HG02610 (cell line): ENCODE measurements around the gene NLRP11.

Source experiments
- ATAC-seq: cut with Tn5 transposase; IDR thresholded peaks from one replicate; pipeline ENCODE4 v1.9.1; 2021; ENCODE audit warnings: mild to moderate bottlenecking, moderate library complexity; ENCODE audit not compliant: unreplicated experiment

Gene NLRP11

DNA sequence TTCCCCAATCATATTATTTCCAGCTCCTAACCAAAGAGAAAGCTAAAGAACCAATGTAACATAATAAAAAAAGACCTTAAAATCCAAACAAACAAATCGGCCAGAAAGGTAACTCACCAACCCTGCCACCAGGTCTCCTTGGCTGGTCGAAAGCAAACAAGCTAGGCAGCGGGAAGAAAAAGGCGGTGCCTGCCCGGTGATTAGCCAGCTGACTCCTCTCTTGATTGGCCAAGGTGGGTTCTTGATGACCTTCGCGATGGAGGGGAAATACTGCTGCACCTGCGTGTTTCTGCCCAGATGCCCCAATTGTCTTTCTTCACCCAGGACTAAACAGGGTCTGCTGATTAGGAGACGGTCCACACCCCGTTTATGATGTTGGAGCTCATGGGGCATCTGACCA, at the start of gene NLRP11:
TSS of gene NLRP11 (minus strand) at position 154 of the 400 bp plus-strand sequence. CDS start 13,825 bp downstream, outside the sequence.
- ATAC-seq, result no peak

- ATAC-seq, result no peak
These were observed 45.4 kb upstream of the NLRP11 start for GRCh38 chr19:55877211-55877610.

DNA sequence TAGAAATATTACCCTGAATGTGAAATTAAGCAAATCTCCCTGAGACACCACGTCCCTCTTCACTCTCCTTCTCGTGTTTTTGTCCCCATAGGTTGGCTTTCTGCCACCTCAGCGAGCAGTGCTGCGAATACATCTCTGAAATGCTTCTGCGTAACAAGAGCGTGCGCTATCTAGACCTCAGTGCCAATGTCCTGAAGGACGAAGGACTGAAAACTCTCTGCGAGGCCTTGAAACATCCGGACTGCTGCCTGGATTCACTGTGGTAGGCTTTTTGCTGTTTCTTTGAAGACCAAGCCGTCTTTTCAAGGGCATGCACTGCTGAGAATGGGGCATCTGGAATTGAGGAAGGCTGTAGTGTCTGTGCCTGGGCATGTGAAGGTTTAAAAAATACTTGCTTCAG, 38.9 kb upstream of the NLRP11 start:
- ATAC-seq, result no peak

GRCh38 chr19:55867101-55867500, 35.3 kb upstream of the NLRP11 start:
- ATAC-seq, result no peak

DNA sequence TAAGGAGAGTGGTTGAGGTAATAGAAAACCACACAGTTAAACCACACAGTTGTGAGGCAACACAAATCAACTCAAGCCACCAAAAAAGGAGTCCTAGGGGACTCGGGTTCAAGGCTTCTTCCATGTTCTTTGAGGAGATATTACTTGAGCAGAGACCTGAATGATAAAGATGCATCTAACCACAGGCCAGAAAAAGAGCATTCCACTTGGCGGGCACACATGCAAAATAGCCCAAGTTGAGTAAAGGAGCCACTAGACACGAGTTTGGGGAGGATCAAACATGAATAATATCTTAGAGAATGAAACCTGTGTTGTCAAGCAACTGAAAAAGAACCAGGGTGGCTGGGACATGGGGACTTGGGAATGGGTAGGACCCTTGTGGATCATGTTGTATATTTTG, 34.7 kb upstream of the NLRP11 start:
- no peak for ATAC-seq

- no peak for ATAC-seq
These were observed 27.2 kb upstream of the NLRP11 start for GRCh38 chr19:55858969-55859368.

DNA sequence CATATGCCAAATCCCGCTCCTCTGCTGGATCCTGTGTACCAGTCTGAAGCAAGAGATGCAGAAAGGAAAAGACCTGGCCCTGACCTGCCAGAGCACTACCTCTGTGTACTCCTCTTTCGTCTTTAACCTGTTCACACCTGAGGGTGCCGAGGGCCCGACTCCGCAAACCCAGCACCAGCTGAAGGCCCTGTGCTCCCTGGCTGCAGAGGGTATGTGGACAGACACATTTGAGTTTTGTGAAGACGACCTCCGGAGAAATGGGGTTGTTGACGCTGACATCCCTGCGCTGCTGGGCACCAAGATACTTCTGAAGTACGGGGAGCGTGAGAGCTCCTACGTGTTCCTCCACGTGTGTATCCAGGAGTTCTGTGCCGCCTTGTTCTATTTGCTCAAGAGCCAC, 26.6 kb upstream of the NLRP11 start:
- ATAC-seq, result no peak

DNA sequence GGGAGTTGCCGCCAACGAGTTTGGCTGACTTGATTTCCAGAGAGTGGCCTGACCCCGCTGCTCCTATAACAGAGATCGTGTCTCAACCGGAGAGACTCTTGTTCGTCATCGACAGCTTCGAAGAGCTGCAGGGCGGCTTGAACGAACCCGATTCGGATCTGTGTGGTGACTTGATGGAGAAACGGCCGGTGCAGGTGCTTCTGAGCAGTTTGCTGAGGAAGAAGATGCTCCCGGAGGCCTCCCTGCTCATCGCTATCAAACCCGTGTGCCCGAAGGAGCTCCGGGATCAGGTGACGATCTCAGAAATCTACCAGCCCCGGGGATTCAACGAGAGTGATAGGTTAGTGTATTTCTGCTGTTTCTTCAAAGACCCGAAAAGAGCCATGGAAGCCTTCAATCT, 26.2 kb upstream of the NLRP11 start:
- ATAC-seq, result no peak

DNA sequence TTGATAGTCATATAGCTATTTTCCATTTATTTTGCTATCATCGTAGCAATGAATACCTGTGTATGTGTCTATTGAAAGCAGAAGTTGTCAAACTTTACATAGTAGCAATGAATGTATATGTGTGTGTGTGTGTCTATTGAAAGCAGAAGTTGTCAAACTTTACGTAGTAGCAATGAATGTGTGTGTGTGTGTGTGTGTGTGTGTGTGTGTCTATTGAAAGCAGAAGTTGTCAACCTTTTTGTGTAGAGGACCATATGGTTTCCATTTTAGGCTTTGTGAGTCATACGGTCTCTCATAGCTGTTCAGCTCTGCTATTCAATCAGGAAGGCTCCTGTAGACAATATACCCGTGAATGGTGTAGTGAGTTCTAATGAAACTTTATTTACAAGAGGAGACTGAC, 25.4 kb upstream of the NLRP11 start:
- no peak for ATAC-seq

- ATAC-seq, result no peak
These were observed 23.4 kb upstream of the NLRP11 start for GRCh38 chr19:55855160-55855559.

DNA sequence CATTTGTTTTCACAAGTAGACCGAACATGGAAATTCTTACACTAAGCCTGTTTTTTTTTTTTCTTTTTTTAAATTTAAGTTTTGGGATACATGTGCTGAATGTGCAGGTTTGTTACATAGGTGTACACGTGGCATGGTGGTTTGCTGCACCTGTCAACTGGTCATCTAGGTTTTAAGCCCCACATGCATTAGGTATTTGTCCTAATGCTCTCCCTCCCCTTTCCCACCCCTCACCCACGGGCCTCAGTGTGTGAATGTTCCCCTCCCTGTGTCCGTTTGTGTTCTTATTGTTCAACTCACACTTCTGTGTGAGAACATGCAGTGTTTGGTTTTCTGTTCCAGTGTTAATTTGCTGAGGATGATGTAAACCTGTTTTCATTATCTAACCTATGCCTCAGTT, 7.1 kb upstream of the NLRP11 start:
- ATAC-seq, result no peak

DNA sequence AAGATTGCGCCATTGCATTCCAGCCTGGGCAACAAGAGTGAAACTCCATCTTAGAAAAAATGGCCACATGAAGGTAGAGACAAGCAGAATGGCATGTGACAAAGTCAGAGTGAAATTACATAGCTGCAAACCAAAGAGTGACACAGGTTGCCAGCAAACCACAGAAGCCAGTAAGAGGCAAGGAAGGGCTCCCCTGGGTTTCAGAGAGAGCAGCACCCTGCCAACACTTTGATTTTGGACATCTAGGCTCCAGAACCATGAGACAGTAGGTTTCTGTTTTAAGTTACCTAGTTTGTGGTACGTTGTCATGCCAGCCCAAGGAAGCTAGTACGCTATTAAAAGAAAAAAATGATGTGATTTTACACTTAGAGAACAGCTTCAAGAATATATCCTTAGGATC, 6.5 kb upstream of the NLRP11 start:
- no peak for ATAC-seq

- no peak for ATAC-seq
These were observed 4.5 kb upstream of the NLRP11 start, which contains the start of gene NLRP4 for GRCh38 chr19:55836340-55836739. Gene NLRP4, plus strand, starts transcription at chr19:55836540. Its CDS starts 15,541 bp downstream, at chr19:55852081.

- ATAC-seq, result no peak
These were observed 877 bp upstream of the NLRP11 start for GRCh38 chr19:55832676-55833075.

GRCh38 chr19:55830656-55831055, 1.1 kb downstream of the NLRP11 start:
- no peak for ATAC-seq

GRCh38 chr19:55820037-55820436, 11.8 kb downstream of the NLRP11 start:
- no peak for ATAC-seq

DNA sequence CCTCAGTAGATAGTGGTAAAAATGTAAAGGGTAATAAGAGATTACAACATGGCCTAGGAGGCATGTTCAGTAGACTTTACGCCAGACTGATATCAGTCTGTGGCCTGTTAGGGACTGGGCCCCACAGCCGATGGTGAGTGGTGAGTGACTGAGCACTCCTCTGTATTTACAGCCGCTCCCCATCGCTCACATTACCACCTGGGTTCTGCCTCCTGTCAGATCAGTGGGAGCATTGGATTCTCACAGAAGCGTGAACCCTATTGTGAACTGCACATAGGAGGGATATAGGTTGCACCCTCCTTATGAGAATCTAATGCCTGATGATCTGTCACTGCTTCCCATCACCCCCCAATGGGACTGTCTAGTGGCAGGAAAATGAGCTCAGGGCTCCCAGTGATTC, 17.9 kb downstream of the NLRP11 start:
- no peak for ATAC-seq

GRCh38 chr19:55812449-55812848, 19.4 kb downstream of the NLRP11 start:
- ATAC-seq, result no peak

- ATAC-seq, result no peak
These were observed 20.5 kb downstream of the NLRP11 start for GRCh38 chr19:55811340-55811739.

DNA sequence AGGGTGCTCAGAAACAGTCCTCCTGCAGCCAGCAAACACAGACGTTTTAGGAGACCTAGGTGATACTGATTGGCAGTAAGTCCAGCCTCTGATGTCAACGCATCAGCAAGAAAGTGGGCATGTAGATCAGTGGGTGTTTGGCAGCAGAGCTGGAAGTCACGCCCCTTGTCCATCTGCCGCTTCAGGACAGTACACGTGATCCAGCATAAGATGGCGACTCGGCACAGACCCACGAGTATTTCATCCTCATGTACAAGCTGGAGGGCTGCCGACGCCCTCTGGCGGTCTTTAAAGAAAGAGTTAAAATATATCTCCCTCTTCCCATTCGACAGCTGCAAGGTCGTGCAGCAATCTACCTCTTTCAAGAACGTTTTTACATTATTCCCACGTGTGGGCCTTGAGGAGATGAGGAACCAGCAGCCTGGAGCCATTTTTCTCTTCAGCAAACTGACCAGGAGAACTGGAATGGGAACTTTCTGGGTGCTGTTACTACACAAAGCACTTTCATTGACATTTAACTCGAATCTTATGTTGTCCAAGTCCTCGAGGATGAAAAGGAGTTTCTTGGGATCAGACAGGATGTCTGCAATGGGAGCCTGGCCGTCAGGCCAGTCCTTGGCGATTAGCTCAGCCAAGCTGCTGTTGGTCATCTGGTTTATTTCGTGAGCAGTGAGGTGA, 22.3 kb downstream of the NLRP11 start:
- no peak for ATAC-seq

DNA sequence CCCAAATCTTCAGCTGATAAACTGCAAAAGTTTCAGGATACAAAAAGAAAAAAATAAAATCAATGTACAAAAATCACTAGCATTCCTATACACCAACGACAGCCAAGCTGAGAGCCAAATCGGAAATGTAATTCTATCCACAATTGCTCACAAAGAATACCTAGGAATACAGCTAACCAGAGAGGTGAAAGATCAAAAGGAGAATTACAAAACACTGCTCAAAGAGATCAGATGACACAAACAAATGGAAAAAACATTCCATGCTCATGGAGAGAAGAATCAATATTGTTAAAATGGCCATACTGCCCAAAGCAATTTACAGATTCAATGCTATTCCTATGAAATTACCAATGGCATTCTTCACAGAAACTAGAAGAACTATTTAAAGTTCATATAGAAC, 29.5 kb downstream of the NLRP11 start:
- ATAC-seq, result no peak

- ATAC-seq, result no peak
These were observed 30.4 kb downstream of the NLRP11 start for GRCh38 chr19:55801416-55801815.

- ATAC-seq, result no peak
These were observed 36.8 kb downstream of the NLRP11 start for GRCh38 chr19:55795021-55795420.
